Psoas muscle (tissue), 8 donors: ENCODE measurements around the gene IBA57. TPM values are rescaled to one million over a fixed set of nuclear protein-coding genes. Genes with fewer than 3 reads are reported as not detected.
A peak's percentile ranks its signal among the peaks of the same experiment; 100 is the strongest.
"Not testable (repeated sequence)": the region's sequence is repeated elsewhere in the genome, so short reads cannot be mapped to it uniquely, and the experiment has no call there.

Experiments used
- ATAC-seq, 4 donors: fragments of 200-7000 bp; cut with Tn5 transposase; one replicate each; pipeline ENCODE4 v1.9.1; 2020; ENCODE audit warnings: moderate library complexity in 3 of 4, mild to moderate bottlenecking in 2 of 4
- DNase-seq, 2 donors: peaks; one replicate each; pipeline ENCODE4 v3.0.0-alpha.2; 2020
- H3K27ac ChIP-seq: fragments of 200-600 bp; one replicate; pipeline ENCODE4 v1.8.0; 2022
- H3K27me3 ChIP-seq, 3 donors: fragments of 200-600 bp in 1 of 3; one replicate each; pipeline versions ENCODE4 v1.6.1 to v1.8.0; 2013 to 2022; ENCODE audit warnings: low read length in 2 of 3, mild to moderate bottlenecking in 2 of 3, moderate library complexity in 1 of 3; ENCODE audit not compliant: insufficient read depth in 3 of 3
- H3K36me3 ChIP-seq, 2 donors: fragments of 200-600 bp in 1 of 2; one replicate each; pipeline versions ENCODE4 v1.6.1 to v1.8.0; 2013 to 2022; ENCODE audit warnings: low read depth in 1 of 2, mild to moderate bottlenecking in 1 of 2, moderate library complexity in 1 of 2; ENCODE audit not compliant: insufficient read depth in 1 of 2
- H3K4me1 ChIP-seq: fragments of 200-600 bp; one replicate; pipeline ENCODE4 v1.8.0; 2022
- H3K4me3 ChIP-seq: fragments of 200-600 bp; one replicate; pipeline ENCODE4 v1.8.0; 2022; ENCODE audit warnings: mild to moderate bottlenecking
- H3K9me3 ChIP-seq: fragments of 200-600 bp; one replicate; pipeline ENCODE4 v1.8.0; 2022
- WGBS, 3 donors: extraction: QIAGEN DNeasy Blood & Tissue Kit; methylation state at CpG; one replicate each; pipeline versions ENCODE4 v1.1.6 to v1.1.7; 2013; 5-methylcytosine and 5-hydroxymethylcytosine counted together
- intact Hi-C, 2 donors: fragments of 100-400 bp; cut with DNase I; formaldehyde crosslinking; loops; one replicate each; pipeline versions ENCODE4 v1.11.0 to v1.14.2; 2022
- polyA plus RNA-seq, 3 donors: library from polyadenylated mRNA; stranded (reverse); fragments of 200-250 nt; gene quantifications; one replicate each; pipeline ENCODE4 v1.2.3, GENCODE V29; 2013
- total RNA-seq, 4 donors: library from RNA; stranded (reverse); fragmentation: NEBNext Ultra II Directional in 2 of 4; extraction: Animal tissue kit (Norgen Biotek cat#: 25700) in 2 of 4; gene quantifications; one replicate each; pipeline versions ENCODE4 v1.2.1 to v1.2.4, GENCODE V29; 2021 to 2023
- TF ChIP-seq, protein P1 (sequence below): fragments of 200-600 bp; IDR thresholded peaks from one replicate; pipeline ENCODE4 v1.8.0; 2022; ENCODE audit warnings: antibody characterized with exemption
- donor health status: healthy with polysubstance abuse.
- donor health status: DM: no; HTN: no; CAD: no; lungs with moderate emphysema.
- donor health status: Bipolar disorder and iron deficiency.
- donor health status: healthy.
- donor health status: DM: yes; HTN: yes; CAD: no.
- donor health status: DM: no; HTN: no; CAD: no.
- donor health status: DM: no; HTN: no; CAD: no.
- donor health status: DM: yes; HTN: yes; CAD: no.

Gene IBA57
- total and polyA plus RNA-seq, 7 donors = 7.7 to 26.2 (median 15.1) TPM

GRCh38 chr1:228171221-228171891 is 5.8 kb downstream of the IBA57 start:
- DNase-seq (peak in 1 of 2 donors; percentile 56), ATAC-seq (no peak)
- peaks cover 12% of the 10 kb centered on the region for H3K4me1 ChIP-seq
- peaks cover 0 to 12% of the 10 kb centered on the region in 2 donors for H3K36me3 ChIP-seq
- no peak overlapping the region for H3K4me3 ChIP-seq
- no peaks in the 10 kb centered on the region for H3K9me3 ChIP-seq
- H3K27me3 ChIP-seq = no peaks in the 10 kb centered on the region
- WGBS, 3 donors = 76 to 85% (median 78%) methylated on average over 9 to 10 of the region's 10 CpGs
- TF ChIP-seq, protein P1, sequence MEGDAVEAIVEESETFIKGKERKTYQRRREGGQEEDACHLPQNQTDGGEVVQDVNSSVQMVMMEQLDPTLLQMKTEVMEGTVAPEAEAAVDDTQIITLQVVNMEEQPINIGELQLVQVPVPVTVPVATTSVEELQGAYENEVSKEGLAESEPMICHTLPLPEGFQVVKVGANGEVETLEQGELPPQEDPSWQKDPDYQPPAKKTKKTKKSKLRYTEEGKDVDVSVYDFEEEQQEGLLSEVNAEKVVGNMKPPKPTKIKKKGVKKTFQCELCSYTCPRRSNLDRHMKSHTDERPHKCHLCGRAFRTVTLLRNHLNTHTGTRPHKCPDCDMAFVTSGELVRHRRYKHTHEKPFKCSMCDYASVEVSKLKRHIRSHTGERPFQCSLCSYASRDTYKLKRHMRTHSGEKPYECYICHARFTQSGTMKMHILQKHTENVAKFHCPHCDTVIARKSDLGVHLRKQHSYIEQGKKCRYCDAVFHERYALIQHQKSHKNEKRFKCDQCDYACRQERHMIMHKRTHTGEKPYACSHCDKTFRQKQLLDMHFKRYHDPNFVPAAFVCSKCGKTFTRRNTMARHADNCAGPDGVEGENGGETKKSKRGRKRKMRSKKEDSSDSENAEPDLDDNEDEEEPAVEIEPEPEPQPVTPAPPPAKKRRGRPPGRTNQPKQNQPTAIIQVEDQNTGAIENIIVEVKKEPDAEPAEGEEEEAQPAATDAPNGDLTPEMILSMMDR = no peak
- no peak overlapping the region for H3K27ac ChIP-seq
- intact Hi-C loops = no loop called here

DNA sequence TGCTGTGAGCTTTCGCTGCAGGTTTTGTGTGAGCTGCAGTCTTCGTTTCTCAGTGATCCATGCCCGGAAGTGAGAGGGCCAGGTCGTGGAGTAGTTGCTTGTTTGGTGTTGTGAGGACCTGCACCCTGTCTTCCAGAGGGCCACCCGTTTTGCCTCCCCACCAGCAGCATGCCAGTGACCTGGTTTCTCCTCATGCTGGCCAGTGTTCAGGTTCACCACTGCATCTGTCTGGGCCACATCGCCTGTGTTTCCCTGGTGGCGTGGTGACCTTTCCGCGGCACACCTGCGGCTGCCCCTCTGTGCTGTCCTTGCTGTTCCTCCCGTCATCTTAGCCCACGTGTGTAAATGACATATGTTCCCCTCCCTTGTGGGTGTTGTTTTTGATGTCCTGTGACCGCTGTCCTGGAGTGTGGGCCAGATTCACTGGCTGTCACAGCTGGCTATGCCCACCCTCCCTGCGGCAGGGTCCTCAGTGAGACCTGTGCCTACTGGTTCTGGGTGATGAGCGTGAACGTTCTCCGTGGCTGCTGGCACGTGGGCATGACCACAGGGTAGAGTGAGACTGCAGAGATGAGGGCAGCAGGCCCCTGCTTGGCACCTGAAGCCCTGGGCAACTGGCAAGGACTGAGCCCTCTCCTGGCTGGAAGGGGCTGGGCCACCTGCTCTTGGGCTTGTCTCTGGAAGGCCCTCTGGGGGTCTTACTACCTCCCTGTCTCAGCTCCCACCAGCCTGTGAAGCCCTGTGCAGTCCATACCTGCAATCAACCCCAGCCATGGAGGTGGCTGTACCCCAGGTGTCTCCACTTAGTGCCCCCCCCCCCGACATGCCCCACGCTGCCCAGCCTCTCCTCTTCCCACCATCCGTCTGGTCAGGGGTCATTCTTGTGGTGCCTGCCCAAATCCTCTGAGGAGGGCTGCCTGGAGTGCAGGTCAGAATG is 7.3 kb downstream of the IBA57 start:
- H3K27ac ChIP-seq = no peak overlapping the region
- intact Hi-C loops = no loop called here
- no peaks in the 10 kb centered on the region for H3K27me3 ChIP-seq
- H3K9me3 ChIP-seq = no peaks in the 10 kb centered on the region
- H3K36me3 ChIP-seq = peaks cover 0 to 12% of the 10 kb centered on the region in 2 donors
- peaks cover 4% of the 10 kb centered on the region for H3K4me1 ChIP-seq
- TF ChIP-seq, protein P1 = no peak
- 78 to 80% (median 78%) methylated on average over 21 of the region's 21 CpGs for WGBS, 3 donors
- no peak for DNase-seq
- peak in 2 of 4 donors; percentile 4 to 6 for ATAC-seq
- no peak overlapping the region for H3K4me3 ChIP-seq

DNA sequence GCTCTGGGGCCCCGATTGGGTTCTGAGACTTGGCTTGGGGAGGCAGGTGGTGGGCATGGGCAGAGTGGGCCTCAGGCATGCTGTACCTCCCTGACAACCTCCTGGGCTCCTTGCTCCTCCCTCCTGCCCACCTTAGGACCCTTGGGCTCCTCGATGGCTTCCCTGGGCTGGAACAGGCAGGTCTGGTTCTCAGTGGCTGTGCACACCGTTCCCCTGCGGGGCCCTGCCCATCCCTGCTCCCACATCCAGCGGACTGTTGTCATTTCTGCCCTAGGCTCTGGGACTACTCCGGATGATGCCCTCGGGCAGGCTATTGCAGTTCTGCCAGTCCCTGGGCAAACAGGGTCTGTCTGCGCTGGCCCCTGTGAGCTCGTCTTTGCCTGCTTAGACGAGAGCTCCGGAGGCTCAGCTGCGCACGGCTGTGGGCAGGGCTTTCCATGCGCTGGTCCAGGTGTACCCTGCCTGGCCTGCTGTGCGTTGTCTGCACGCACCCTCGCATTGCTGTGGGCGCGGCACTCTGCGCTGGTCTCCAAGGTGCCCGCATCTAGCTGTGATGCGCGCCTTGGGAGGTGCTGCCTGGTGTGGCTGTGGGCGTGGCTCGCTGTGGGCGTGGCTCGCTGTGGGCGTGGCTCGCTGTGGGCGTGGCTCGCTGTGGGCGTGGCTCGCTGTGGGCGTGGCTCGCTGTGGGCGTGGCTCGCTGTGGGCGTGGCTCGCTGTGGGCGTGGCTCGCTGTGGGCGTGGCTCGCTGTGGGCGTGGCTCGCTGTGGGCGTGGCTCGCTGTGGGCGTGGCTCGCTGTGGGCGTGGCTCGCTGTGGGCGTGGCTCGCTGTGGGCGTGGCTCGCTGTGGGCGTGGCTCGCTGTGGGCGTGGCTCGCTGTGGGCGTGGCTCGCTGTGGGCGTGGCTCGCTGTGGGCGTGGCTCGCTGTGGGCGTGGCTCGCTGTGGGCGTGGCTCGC is 8.2 kb downstream of the IBA57 start:
- intact Hi-C loops, H3K4me3 ChIP-seq, H3K4me1 ChIP-seq, H3K27me3 ChIP-seq, H3K27ac ChIP-seq, H3K9me3 ChIP-seq: not testable (repeated sequence)
- peak in 1 of 2 donors; percentile 41 for DNase-seq
- ATAC-seq = peak; percentile 45 to 67 (median 54)
- 61 to 76% (median 76%) methylated on average over 26 to 35 of the region's 69 CpGs for WGBS, 3 donors
- H3K36me3 ChIP-seq = peaks cover 0 to 12% of the 10 kb centered on the region in 2 donors

DNA sequence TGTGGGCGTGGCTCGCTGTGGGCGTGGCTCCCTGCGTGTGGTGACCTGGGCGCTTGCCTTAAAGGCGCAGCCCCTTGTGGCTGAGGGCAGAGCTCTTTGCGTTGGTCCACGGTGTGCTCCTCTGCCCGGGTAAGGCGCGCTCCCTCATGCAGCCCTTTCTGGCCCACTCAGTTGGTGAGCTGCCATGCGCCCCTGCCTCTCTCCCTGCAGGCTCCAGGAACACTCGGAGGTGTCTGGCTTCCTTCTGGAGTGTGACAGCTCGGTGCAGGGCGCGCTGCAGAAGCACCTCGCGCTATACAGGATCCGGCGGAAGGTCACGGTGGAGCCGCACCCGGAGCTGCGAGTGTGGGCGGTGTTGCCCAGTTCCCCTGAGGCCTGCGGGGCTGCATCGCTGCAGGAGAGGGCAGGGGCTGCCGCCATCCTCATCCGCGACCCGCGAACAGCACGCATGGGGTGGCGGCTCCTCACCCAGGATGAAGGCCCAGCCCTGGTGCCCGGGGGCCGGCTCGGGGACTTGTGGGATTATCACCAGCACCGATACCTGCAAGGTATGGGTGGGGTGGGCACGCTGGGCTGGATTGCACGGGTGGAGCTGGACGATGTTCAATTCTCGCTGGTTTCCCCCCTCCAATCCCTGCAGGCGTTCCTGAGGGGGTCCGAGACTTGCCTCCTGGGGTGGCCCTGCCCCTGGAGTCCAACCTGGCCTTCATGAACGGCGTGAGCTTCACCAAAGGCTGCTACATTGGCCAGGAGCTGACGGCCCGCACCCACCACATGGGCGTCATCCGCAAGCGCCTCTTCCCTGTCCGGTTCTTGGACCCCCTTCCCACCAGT is 9.1 kb downstream of the IBA57 start:
- Histone ChIP-seq H3K9me3 (no peaks in the 10 kb centered on the region), H3K27ac (no peak overlapping the region), H3K4me1 (peaks cover 4% of the 10 kb centered on the region), H3K27me3 (no peaks in the 10 kb centered on the region), H3K4me3 (no peak overlapping the region), H3K36me3 (peaks cover 0 to 12% of the 10 kb centered on the region in 2 donors)
- TF ChIP-seq, protein P1 = no peak
- ATAC-seq (peak; percentile 51 to 71 (median 58)), DNase-seq (no peak)
- intact Hi-C loops = no loop called here
- WGBS, 3 donors = 84 to 93% (median 90%) methylated on average over 49 to 52 of the region's 52 CpGs
